ENCODE measurements around the gene ZNRF4. TPM values are rescaled to one million over a fixed set of nuclear protein-coding genes. Genes with fewer than 3 reads are reported as not detected.
A peak's percentile ranks its signal among the peaks of the same experiment; 100 is the strongest.
"Not testable (repeated sequence)": the region's sequence is repeated elsewhere in the genome, so short reads cannot be mapped to it uniquely, and the experiment has no call there.

ZNRF4 gene
- total RNA-seq, 1 donor from 2014 or later: not detected

- peak overlapping the region; percentile 87 for H3K4me3 Mint-ChIP-seq (ENCODE audit: unreplicated experiment)
- H3K4me1 Mint-ChIP-seq (ENCODE audit: low read depth, unreplicated experiment): peaks cover 5% of the 10 kb centered on the region
- H3K27ac Mint-ChIP-seq (ENCODE audit: unreplicated experiment): peak overlapping the region; percentile 85
- peaks cover 12% of the 10 kb centered on the region for H3K27me3 Mint-ChIP-seq (ENCODE audit: unreplicated experiment)
- no peak for TF ChIP-seq CTCF (IDR thresholded peaks at IDR 0.05; ENCODE audit: partially characterized antibody, unreplicated experiment)
- peaks cover 4% of the 10 kb centered on the region for H3K9me3 Mint-ChIP-seq (ENCODE audit: unreplicated experiment)
- H3K36me3 Mint-ChIP-seq (ENCODE audit: unreplicated experiment): no peaks in the 10 kb centered on the region
- peak; percentile 94 for DNase-seq
These were observed 18.9 kb upstream of the ZNRF4 start for GRCh38 chr19:5436106-5436947.

- H3K4me1 Mint-ChIP-seq (ENCODE audit: low read depth, unreplicated experiment): peaks cover 5% of the 10 kb centered on the region
These were observed 18.3 kb upstream of the ZNRF4 start for GRCh38 chr19:5436948-5437306.

GRCh38 chr19:5438756-5439155, 16.5 kb upstream of the ZNRF4 start:
- not testable (repeated sequence) for H3K27ac Mint-ChIP-seq (ENCODE audit: unreplicated experiment); H3K4me1 Mint-ChIP-seq (ENCODE audit: low read depth, unreplicated experiment); H3K4me3 Mint-ChIP-seq (ENCODE audit: unreplicated experiment); H3K9me3 Mint-ChIP-seq (ENCODE audit: unreplicated experiment); DNase-seq; H3K36me3 Mint-ChIP-seq (ENCODE audit: unreplicated experiment)
- peaks cover 14% of the 10 kb centered on the region for H3K27me3 Mint-ChIP-seq (ENCODE audit: unreplicated experiment)

More at GRCh38 chr19:5436948-5437306, 18.3 kb upstream of the ZNRF4 start:
- no peaks in the 10 kb centered on the region for H3K36me3 Mint-ChIP-seq (ENCODE audit: unreplicated experiment)
- no peak for TF ChIP-seq CTCF (IDR thresholded peaks at IDR 0.05; ENCODE audit: partially characterized antibody, unreplicated experiment)
- peaks cover 4% of the 10 kb centered on the region for H3K9me3 Mint-ChIP-seq (ENCODE audit: unreplicated experiment)
- no peak for DNase-seq
- H3K4me3 Mint-ChIP-seq (ENCODE audit: unreplicated experiment): peak overlapping the region; percentile 87
- peak overlapping the region; percentile 85 for H3K27ac Mint-ChIP-seq (ENCODE audit: unreplicated experiment)
- H3K27me3 Mint-ChIP-seq (ENCODE audit: unreplicated experiment): peaks cover 12% of the 10 kb centered on the region

- Mint-ChIP-seq H3K36me3 (ENCODE audit: unreplicated experiment) (no peaks in the 10 kb centered on the region), H3K4me3 (ENCODE audit: unreplicated experiment) (no peak overlapping the region), H3K27ac (ENCODE audit: unreplicated experiment) (no peak overlapping the region), H3K9me3 (ENCODE audit: unreplicated experiment) (peaks cover 4% of the 10 kb centered on the region), H3K4me1 (ENCODE audit: low read depth, unreplicated experiment) (no peaks in the 10 kb centered on the region), H3K27me3 (ENCODE audit: unreplicated experiment) (peaks cover 11% of the 10 kb centered on the region)
- DNase-seq: no peak
- TF ChIP-seq CTCF (IDR thresholded peaks at IDR 0.05; ENCODE audit: partially characterized antibody, unreplicated experiment): no peak
These were observed 15.8 kb upstream of the ZNRF4 start for GRCh38 chr19:5439452-5439851.

- Mint-ChIP-seq H3K4me1 (ENCODE audit: low read depth, unreplicated experiment) (no peaks in the 10 kb centered on the region), H3K9me3 (ENCODE audit: unreplicated experiment) (peaks cover 4% of the 10 kb centered on the region), H3K4me3 (ENCODE audit: unreplicated experiment) (no peak overlapping the region), H3K36me3 (ENCODE audit: unreplicated experiment) (no peaks in the 10 kb centered on the region), H3K27me3 (ENCODE audit: unreplicated experiment) (peaks cover 8% of the 10 kb centered on the region), H3K27ac (ENCODE audit: unreplicated experiment) (no peak overlapping the region)
- no peak for DNase-seq
- no peak for TF ChIP-seq CTCF (IDR thresholded peaks at IDR 0.05; ENCODE audit: partially characterized antibody, unreplicated experiment)
These were observed 14.9 kb upstream of the ZNRF4 start for GRCh38 chr19:5440299-5440698.
